Chondrocyte (in vitro differentiated cells): Measurements from ENCODE around the gene SLC47A2. TPM values are rescaled to one million over a fixed set of nuclear protein-coding genes. Genes with fewer than 3 reads are reported as not detected.
A peak's percentile ranks its signal among the peaks of the same experiment; 100 is the strongest.

Experiments
- DNase-seq: peaks from one replicate; pipeline ENCODE4 v3.0.0; 2021; ENCODE audit warnings: mixed read lengths, low spot score
- H3K27ac Mint-ChIP-seq: one replicate; pipeline ENCODE4 v1.8.0; 2021; ENCODE audit warnings: mild to moderate bottlenecking, moderate library complexity, mixed read lengths; ENCODE audit not compliant: unreplicated experiment
- H3K27me3 Mint-ChIP-seq: 2 replicates; pipeline ENCODE4 v1.8.0; 2021; ENCODE audit warnings: low read depth, mixed read lengths
- H3K36me3 Mint-ChIP-seq: 2 replicates; pipeline ENCODE4 v1.8.0; 2021; ENCODE audit warnings: low read depth, mixed read lengths
- H3K4me1 Mint-ChIP-seq: 2 replicates; pipeline ENCODE4 v1.8.0; 2021; ENCODE audit warnings: low read depth, mild to moderate bottlenecking, mixed read lengths
- H3K4me3 Mint-ChIP-seq: one replicate; pipeline ENCODE4 v1.8.0; 2021; ENCODE audit warnings: mild to moderate bottlenecking, moderate library complexity, mixed read lengths; ENCODE audit not compliant: unreplicated experiment
- H3K9me3 Mint-ChIP-seq: 2 replicates; pipeline ENCODE4 v1.8.0; 2021; ENCODE audit warnings: low read depth, mixed read lengths
- total RNA-seq: library from RNA; stranded (reverse); gene quantifications from 3 replicates; pipeline ENCODE4 v1.2.1, GENCODE V29; 2021
- TF ChIP-seq, protein P1 (sequence below): fragments of 200-600 bp; sonication (generic); IDR thresholded peaks from 2 replicates; pipeline ENCODE4 v1.5.0; 2021; ENCODE audit warnings: antibody characterized with exemption, mild to moderate bottlenecking, moderate library complexity

The SLC47A2 gene
- total RNA-seq, 1 donor from 2014 or later = not detected

- Mint-ChIP-seq H3K27ac (no peak overlapping the region), H3K4me3 (no peak overlapping the region), H3K27me3 (peaks cover 3% of the 10 kb centered on the region), H3K36me3 (no peaks in the 10 kb centered on the region), H3K9me3 (no peaks in the 10 kb centered on the region), H3K4me1 (peaks cover 25% of the 10 kb centered on the region)
- DNase-seq = peak; percentile 94
- TF ChIP-seq, protein P1, sequence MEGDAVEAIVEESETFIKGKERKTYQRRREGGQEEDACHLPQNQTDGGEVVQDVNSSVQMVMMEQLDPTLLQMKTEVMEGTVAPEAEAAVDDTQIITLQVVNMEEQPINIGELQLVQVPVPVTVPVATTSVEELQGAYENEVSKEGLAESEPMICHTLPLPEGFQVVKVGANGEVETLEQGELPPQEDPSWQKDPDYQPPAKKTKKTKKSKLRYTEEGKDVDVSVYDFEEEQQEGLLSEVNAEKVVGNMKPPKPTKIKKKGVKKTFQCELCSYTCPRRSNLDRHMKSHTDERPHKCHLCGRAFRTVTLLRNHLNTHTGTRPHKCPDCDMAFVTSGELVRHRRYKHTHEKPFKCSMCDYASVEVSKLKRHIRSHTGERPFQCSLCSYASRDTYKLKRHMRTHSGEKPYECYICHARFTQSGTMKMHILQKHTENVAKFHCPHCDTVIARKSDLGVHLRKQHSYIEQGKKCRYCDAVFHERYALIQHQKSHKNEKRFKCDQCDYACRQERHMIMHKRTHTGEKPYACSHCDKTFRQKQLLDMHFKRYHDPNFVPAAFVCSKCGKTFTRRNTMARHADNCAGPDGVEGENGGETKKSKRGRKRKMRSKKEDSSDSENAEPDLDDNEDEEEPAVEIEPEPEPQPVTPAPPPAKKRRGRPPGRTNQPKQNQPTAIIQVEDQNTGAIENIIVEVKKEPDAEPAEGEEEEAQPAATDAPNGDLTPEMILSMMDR = no peak
Measured at GRCh38 chr17:19724501-19725420, 8.4 kb upstream of the SLC47A2 start.

GRCh38 chr17:19723964-19724363, 7.6 kb upstream of the SLC47A2 start:
- Mint-ChIP-seq H3K9me3 (no peaks in the 10 kb centered on the region), H3K4me3 (no peak overlapping the region), H3K27ac (no peak overlapping the region), H3K36me3 (no peaks in the 10 kb centered on the region), H3K27me3 (peaks cover 7% of the 10 kb centered on the region), H3K4me1 (peaks cover 25% of the 10 kb centered on the region)
- no peak for DNase-seq
- TF ChIP-seq, protein P1 = no peak

GRCh38 chr17:19720631-19721426, 4.4 kb upstream of the SLC47A2 start:
- no peak overlapping the region for H3K27ac Mint-ChIP-seq
- peak; percentile 55 for DNase-seq
- H3K4me1 Mint-ChIP-seq = peaks cover 8% of the 10 kb centered on the region
- H3K36me3 Mint-ChIP-seq = no peaks in the 10 kb centered on the region
- H3K4me3 Mint-ChIP-seq = no peak overlapping the region
- H3K27me3 Mint-ChIP-seq = peaks cover 7% of the 10 kb centered on the region
- no peaks in the 10 kb centered on the region for H3K9me3 Mint-ChIP-seq
- TF ChIP-seq, protein P1 = no peak

- H3K4me3 Mint-ChIP-seq = no peak overlapping the region
- H3K9me3 Mint-ChIP-seq = no peaks in the 10 kb centered on the region
- peaks cover 7% of the 10 kb centered on the region for H3K27me3 Mint-ChIP-seq
- DNase-seq = no peak
- TF ChIP-seq, protein P1 = no peak
- H3K27ac Mint-ChIP-seq = no peak overlapping the region
- H3K4me1 Mint-ChIP-seq = peaks cover 5% of the 10 kb centered on the region
- no peaks in the 10 kb centered on the region for H3K36me3 Mint-ChIP-seq
Measured at GRCh38 chr17:19720210-19720475, 3.8 kb upstream of the SLC47A2 start.

DNA sequence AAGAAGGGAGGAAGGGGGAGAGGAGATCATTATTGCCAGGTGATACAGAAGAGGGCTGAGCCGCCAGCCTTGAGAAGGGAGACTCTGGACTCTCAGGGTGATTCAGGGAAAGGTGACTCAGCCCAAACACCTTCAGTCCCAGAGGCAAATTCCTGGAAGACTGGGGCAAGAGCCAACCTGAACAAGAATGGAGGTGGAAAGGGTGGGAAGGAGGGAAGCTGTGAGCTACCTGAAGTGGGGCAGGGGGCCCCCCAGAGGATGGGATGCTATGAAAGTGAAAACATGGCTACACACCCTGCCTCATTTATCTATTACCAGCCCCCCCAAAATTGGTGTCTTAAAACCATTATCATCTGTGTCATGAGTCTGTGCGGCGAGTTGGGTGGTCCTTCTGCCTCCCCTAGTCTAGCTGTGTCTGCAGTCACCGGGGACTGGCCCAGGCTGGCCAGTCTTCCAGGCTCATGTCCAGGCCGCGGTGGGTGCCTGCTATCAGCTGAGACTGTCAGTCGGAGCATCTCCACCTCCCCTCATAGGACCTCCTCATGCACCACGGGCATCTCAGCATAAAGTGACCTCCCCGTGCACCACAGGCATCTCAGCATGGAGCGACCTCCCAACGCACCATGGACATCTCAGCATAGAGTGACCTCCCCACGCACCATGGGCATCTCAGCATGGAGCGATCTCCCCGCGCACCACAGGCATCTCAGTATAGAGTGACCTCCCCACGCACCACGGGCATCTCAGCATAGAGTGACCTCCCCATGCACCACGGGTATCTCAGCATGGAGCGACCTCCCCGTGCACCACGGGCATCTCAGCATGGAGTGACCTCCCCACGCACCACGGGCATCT, 3.2 kb upstream of the SLC47A2 start:
- Mint-ChIP-seq H3K4me1 (peaks cover 4% of the 10 kb centered on the region), H3K36me3 (no peaks in the 10 kb centered on the region), H3K9me3 (no peaks in the 10 kb centered on the region), H3K27me3 (peaks cover 7% of the 10 kb centered on the region), H3K27ac (no peak overlapping the region), H3K4me3 (no peak overlapping the region)
- DNase-seq = no peak
- TF ChIP-seq, protein P1 = no peak
